Keratinocyte (primary cell): ENCODE data around the gene CFAP46. TPM values are rescaled to one million over a fixed set of nuclear protein-coding genes. Genes with fewer than 3 reads are reported as not detected.

Experiments used
- DNase-seq: peaks from one replicate; pipeline ENCODE4 v3.0.0-alpha.2; 2011; ENCODE audit warnings: low read depth, missing footprints, low spot score
- FAIRE-seq: peaks from 2 replicates; lab custom pipeline; 2011; peaks lifted over from hg19 to GRCh38; lab: Jason Lieb, UNC
- H2AFZ ChIP-seq: 2 replicates; pipeline ENCODE4 v1.6.0; 2012; ENCODE audit warnings: low read length, control low read depth, inconsistent platforms; ENCODE audit not compliant: control insufficient read depth
- H3K27ac ChIP-seq: 2 replicates; pipeline ENCODE4 v1.5.1; 2011; ENCODE audit warnings: low read length; ENCODE audit not compliant: control insufficient read depth, insufficient read depth
- H3K27me3 ChIP-seq: 3 replicates; pipeline ENCODE4 v1.6.0; 2011; ENCODE audit warnings: low read length; ENCODE audit not compliant: control insufficient read depth, insufficient read depth; ENCODE audit errors: extremely low read depth
- H3K36me3 ChIP-seq, 2 experiments: 2 replicates in 1 of 2; 3 replicates in 1 of 2; pipeline ENCODE4 v1.5.1; 2011; ENCODE audit warnings: low read length in 2 of 2, mild to moderate bottlenecking in 1 of 2; ENCODE audit not compliant: control insufficient read depth in 2 of 2, insufficient read depth in 2 of 2; ENCODE audit errors: extremely low read depth in 1 of 2
- H3K4me1 ChIP-seq: 3 replicates; pipeline ENCODE4 v1.5.1; 2011; ENCODE audit warnings: low read length; ENCODE audit not compliant: control insufficient read depth, insufficient read depth; ENCODE audit errors: extremely low read depth
- H3K4me2 ChIP-seq: 3 replicates; pipeline ENCODE4 v1.6.0; 2011; ENCODE audit warnings: low read depth, low read length; ENCODE audit not compliant: control insufficient read depth, insufficient read depth; ENCODE audit errors: extremely low read depth
- H3K4me3 ChIP-seq, 3 experiments: fragments of 200-600 bp in 1 of 3; sonication (generic) in 1 of 3; 2 replicates in 2 of 3; 3 replicates in 1 of 3; pipeline ENCODE4 v1.5.1; 2011 to 2016; ENCODE audit warnings: low read length in 3 of 3, mild to moderate bottlenecking in 3 of 3, control low read depth in 2 of 3, inconsistent platforms in 1 of 3, low read depth in 1 of 3, mixed read lengths in 1 of 3, mixed run types in 1 of 3, moderate library complexity in 1 of 3; ENCODE audit not compliant: control insufficient read depth in 2 of 3, insufficient read depth in 2 of 3; ENCODE audit errors: extremely low read depth in 1 of 3
- H3K79me2 ChIP-seq: 2 replicates; pipeline ENCODE4 v1.6.0; 2012; ENCODE audit warnings: low read length; ENCODE audit not compliant: control insufficient read depth, insufficient read depth
- H3K9ac ChIP-seq: 3 replicates; pipeline ENCODE4 v1.6.0; 2011; ENCODE audit warnings: low read length; ENCODE audit not compliant: control insufficient read depth, insufficient read depth; ENCODE audit errors: extremely low read depth
- H3K9me1 ChIP-seq: 3 replicates; pipeline ENCODE4 v1.6.0; 2011; ENCODE audit warnings: low read length; ENCODE audit not compliant: control insufficient read depth, insufficient read depth; ENCODE audit errors: extremely low read depth
- H3K9me3 ChIP-seq: 2 replicates; pipeline ENCODE4 v1.5.1; 2012; ENCODE audit warnings: low read depth, low read length; ENCODE audit not compliant: control insufficient read depth
- H4K20me1 ChIP-seq: 3 replicates; pipeline ENCODE4 v1.6.0; 2011; ENCODE audit warnings: low read length; ENCODE audit not compliant: control insufficient read depth, insufficient read depth; ENCODE audit errors: extremely low read depth
- CTCF ChIP-seq, 3 experiments: IDR thresholded peaks in 1 of 3; conservative IDR thresholded peaks in 1 of 3; optimal IDR thresholded peaks in 1 of 3; 2 replicates in 2 of 3; 3 replicates in 1 of 3; pipeline versions ENCODE3 to v1.5.1; 2011; ENCODE audit warnings: low read length in 3 of 3, mild to moderate bottlenecking in 3 of 3, moderate library complexity in 2 of 3, control low read depth in 1 of 3, inconsistent platforms in 1 of 3; ENCODE audit not compliant: insufficient read depth in 2 of 3; ENCODE audit errors: extremely low read depth in 1 of 3
- EZH2 ChIP-seq: IDR thresholded peaks from one replicate; pipeline ENCODE4 v1.6.1; 2012; ENCODE audit warnings: inconsistent platforms, mild to moderate bottlenecking, low read length, moderate library complexity
- dilution Hi-C: fragments of 300-500 bp; cut with MboI; formaldehyde crosslinking; loops from one replicate; pipeline ENCODE4 v1.7.0; 2020; ENCODE audit warnings: low sequenced_read_pairs; ENCODE audit not compliant: extremely low pct_ligation_motif_present
- polyA plus RNA-seq, 5 experiments: library from polyadenylated mRNA; depleted of rRNA in 3 of 5; stranded (reverse) in 3 of 5; stranded (forward) in 1 of 5; unstranded in 1 of 5; fragments of >200 nt; gene quantifications; 1 replicate in 1 of 5; 2 replicates in 3 of 5; 3 replicates in 1 of 5; pipeline versions ENCODE4 v1.2.1 to v1.2.3, GENCODE V29; 2011 to 2012; ENCODE audit warnings: missing spikeins in 2 of 5, low read depth in 1 of 5, low replicate concordance in 1 of 5

CFAP46 gene
- polyA plus RNA-seq, 1 donor (not counting 4 experiments of a cell fraction or from before 2014, with no cell fraction given): 1.00 TPM

- peaks cover 6% of the 10 kb centered on the region for H3K9me3 ChIP-seq
- TF ChIP-seq CTCF (optimal IDR thresholded peaks at IDR 0.05 in 1 of 3, IDR thresholded peaks at IDR 0.05 in 1 of 3, conservative IDR thresholded peaks at IDR 0.05 in 1 of 3; ENCODE audit: extremely low read depth in 1 of 3, insufficient read depth in 2 of 3, low read length in 3 of 3) (no peak), EZH2 (no peak)
- no peaks in the 10 kb centered on the region for H4K20me1 ChIP-seq
- H3K9ac ChIP-seq: no peak overlapping the region
- no peaks in the 10 kb centered on the region for H3K36me3 ChIP-seq
- H3K4me1 ChIP-seq: no peaks in the 10 kb centered on the region
- no peak overlapping the region for H3K4me3 ChIP-seq
- DNase-seq (no peak), FAIRE-seq (no peak)
- dilution Hi-C loops: no loop called here
- H3K27me3 ChIP-seq: no peaks in the 10 kb centered on the region
- H3K9me1 ChIP-seq: no peaks in the 10 kb centered on the region
- H3K27ac ChIP-seq: no peak overlapping the region
- H3K79me2 ChIP-seq: no peaks in the 10 kb centered on the region
- H3K4me2 ChIP-seq: no peak overlapping the region
- no peak overlapping the region for H2AFZ ChIP-seq
Measured at GRCh38 chr10:132766291-132766690, 176.1 kb downstream of the CFAP46 start.

DNA sequence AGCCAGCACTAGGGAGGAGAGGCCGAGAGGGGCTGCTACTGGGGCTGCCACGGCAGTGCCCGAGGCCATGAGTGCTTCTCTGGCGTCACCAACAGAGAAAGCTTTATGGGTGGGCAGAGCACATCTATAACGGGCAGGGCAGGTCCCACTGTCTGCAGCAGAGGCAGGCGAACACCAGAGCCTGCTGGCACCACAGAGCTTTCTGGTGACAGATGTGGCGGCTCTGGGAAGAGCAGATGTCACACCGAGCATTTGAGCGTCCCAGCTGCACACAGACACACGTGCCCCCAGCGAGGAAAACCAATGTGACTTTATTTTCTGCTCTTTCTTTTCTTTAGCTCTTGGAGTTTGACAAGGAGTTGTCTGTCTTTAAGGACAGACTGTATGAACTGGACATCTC is 176.9 kb downstream of the CFAP46 start:
- no peaks in the 10 kb centered on the region for H3K79me2 ChIP-seq
- no peak overlapping the region for H2AFZ ChIP-seq
- no peaks in the 10 kb centered on the region for H3K9me1 ChIP-seq
- TF ChIP-seq EZH2 (no peak), CTCF (optimal IDR thresholded peaks at IDR 0.05 in 1 of 3, IDR thresholded peaks at IDR 0.05 in 1 of 3, conservative IDR thresholded peaks at IDR 0.05 in 1 of 3; ENCODE audit: extremely low read depth in 1 of 3, insufficient read depth in 2 of 3, low read length in 3 of 3) (no peak)
- H3K36me3 ChIP-seq: no peaks in the 10 kb centered on the region
- H3K27me3 ChIP-seq: no peaks in the 10 kb centered on the region
- FAIRE-seq (no peak), DNase-seq (no peak)
- no peaks in the 10 kb centered on the region for H4K20me1 ChIP-seq
- no peaks in the 10 kb centered on the region for H3K4me1 ChIP-seq
- H3K27ac ChIP-seq: no peak overlapping the region
- peaks cover 6% of the 10 kb centered on the region for H3K9me3 ChIP-seq
- dilution Hi-C loops: no loop called here
- no peak overlapping the region for H3K9ac ChIP-seq
- H3K4me3 ChIP-seq: no peak overlapping the region
- H3K4me2 ChIP-seq: no peak overlapping the region
